Activated CD8-positive, alpha-beta T cell treated with anti-CD3 and anti-CD28 coated beads for 36 hours (primary cell): Measurements from ENCODE around the gene PSG5. TPM values are rescaled to one million over a fixed set of nuclear protein-coding genes. Genes with fewer than 3 reads are reported as not detected.
"Not testable (repeated sequence)": the region's sequence is repeated elsewhere in the genome, so short reads cannot be mapped to it uniquely, and the experiment has no call there.

Source experiments
- ATAC-seq: fragments of 200-7000 bp; cut with Tn5 transposase; one replicate; pipeline ENCODE4 v1.10.0; 2021; ENCODE audit warnings: mild to moderate bottlenecking, moderate library complexity
- CTCF ChIA-PET: fragments of 350-600 bp; sonication (Branson Sonifier 250); formaldehyde crosslinking; loops from one replicate; lab custom pipeline; 2021; ENCODE audit warnings: antibody characterized with exemption; lab: Charles Lee
- POLR2A ChIA-PET: fragments of 350-600 bp; sonication (Branson Sonifier 250); formaldehyde crosslinking; loops from one replicate; lab custom pipeline; 2021; ENCODE audit warnings: antibody characterized with exemption; lab: Charles Lee
- DNase-seq: peaks from one replicate; pipeline ENCODE4 v3.0.0-alpha.2; 2020
- H3K27ac Mint-ChIP-seq: one replicate; pipeline ENCODE4 v1.8.0; 2021; ENCODE audit warnings: mild to moderate bottlenecking, mixed read lengths
- H3K27me3 Mint-ChIP-seq: one replicate; pipeline ENCODE4 v1.8.0; 2021; ENCODE audit warnings: mixed read lengths
- H3K36me3 Mint-ChIP-seq: one replicate; pipeline ENCODE4 v1.8.0; 2021; ENCODE audit warnings: low read depth, mixed read lengths
- H3K4me1 Mint-ChIP-seq: one replicate; pipeline ENCODE4 v1.8.0; 2021; ENCODE audit warnings: low read depth, mixed read lengths
- H3K4me3 Mint-ChIP-seq: one replicate; pipeline ENCODE4 v1.8.0; 2021; ENCODE audit warnings: mild to moderate bottlenecking, moderate library complexity, mixed read lengths
- H3K9me3 Mint-ChIP-seq: one replicate; pipeline ENCODE4 v1.8.0; 2021; ENCODE audit warnings: mixed read lengths
- CTCF ChIP-seq: fragments of 200-600 bp; IDR thresholded peaks from one replicate; pipeline ENCODE4 v1.8.0; 2022; ENCODE audit warnings: antibody characterized with exemption, mild to moderate bottlenecking
- intact Hi-C: fragments of 100-400 bp; cut with micrococcal nuclease; formaldehyde crosslinking; loops from one replicate; pipeline ENCODE4 v1.10.0; 2022
- total RNA-seq, 2 experiments: library from RNA; stranded (reverse); gene quantifications; one replicate each; pipeline ENCODE4 v1.2.3, GENCODE V29; 2021

Gene PSG5
- total RNA-seq, 2 experiments from 2014 or later: not detected

GRCh38 chr19:43192381-43193155 is 6.2 kb upstream of the PSG5 start:
- H3K36me3 Mint-ChIP-seq, POLR2A ChIA-PET, ATAC-seq, intact Hi-C loops, H3K9me3 Mint-ChIP-seq, H3K27ac Mint-ChIP-seq, H3K4me3 Mint-ChIP-seq, H3K4me1 Mint-ChIP-seq, DNase-seq, CTCF ChIA-PET: not testable (repeated sequence)
- H3K27me3 Mint-ChIP-seq: peaks cover 16% of the 10 kb centered on the region

- H3K36me3 Mint-ChIP-seq, POLR2A ChIA-PET, H3K9me3 Mint-ChIP-seq, DNase-seq, CTCF ChIA-PET, ATAC-seq, H3K4me1 Mint-ChIP-seq, intact Hi-C loops, H3K27ac Mint-ChIP-seq, H3K4me3 Mint-ChIP-seq: not testable (repeated sequence)
- peaks cover 13% of the 10 kb centered on the region for H3K27me3 Mint-ChIP-seq
These were observed 1.8 kb upstream of the PSG5 start for GRCh38 chr19:43188092-43188491.

GRCh38 chr19:43181869-43182771 is 4.2 kb downstream of the PSG5 start:
- H3K4me3 Mint-ChIP-seq, DNase-seq, H3K36me3 Mint-ChIP-seq, H3K27me3 Mint-ChIP-seq, H3K27ac Mint-ChIP-seq, intact Hi-C loops, ATAC-seq, CTCF ChIA-PET, H3K4me1 Mint-ChIP-seq, H3K9me3 Mint-ChIP-seq, POLR2A ChIA-PET: not testable (repeated sequence)

- H3K27me3 Mint-ChIP-seq, H3K36me3 Mint-ChIP-seq, POLR2A ChIA-PET, H3K4me3 Mint-ChIP-seq, H3K4me1 Mint-ChIP-seq, CTCF ChIA-PET, ATAC-seq, H3K27ac Mint-ChIP-seq, H3K9me3 Mint-ChIP-seq, intact Hi-C loops: not testable (repeated sequence)
- DNase-seq: peak; percentile 27
- TF ChIP-seq CTCF: peak; percentile 27
These were observed 6.7 kb downstream of the PSG5 start for GRCh38 chr19:43179569-43180147.

- POLR2A ChIA-PET, H3K36me3 Mint-ChIP-seq, H3K27me3 Mint-ChIP-seq, CTCF ChIA-PET, H3K4me1 Mint-ChIP-seq, H3K4me3 Mint-ChIP-seq, H3K27ac Mint-ChIP-seq, ATAC-seq, H3K9me3 Mint-ChIP-seq, DNase-seq, intact Hi-C loops: not testable (repeated sequence)
These were observed 7.8 kb downstream of the PSG5 start for GRCh38 chr19:43178577-43178976.

- POLR2A ChIA-PET, DNase-seq, H3K36me3 Mint-ChIP-seq, H3K4me1 Mint-ChIP-seq, H3K9me3 Mint-ChIP-seq, ATAC-seq, H3K4me3 Mint-ChIP-seq, H3K27ac Mint-ChIP-seq, intact Hi-C loops, CTCF ChIA-PET: not testable (repeated sequence)
- H3K27me3 Mint-ChIP-seq: peaks cover 30% of the 10 kb centered on the region
These were observed 20.4 kb downstream of the PSG5 start for GRCh38 chr19:43165906-43166305.

- POLR2A ChIA-PET: interaction anchor here (0.6 kb wide), 1 partner anchor 326 kb away, joined by 3 read pairs; no protein-coding TSS in a partner anchor
- H3K9me3 Mint-ChIP-seq, H3K4me3 Mint-ChIP-seq, intact Hi-C loops, H3K27ac Mint-ChIP-seq, H3K36me3 Mint-ChIP-seq, CTCF ChIA-PET, DNase-seq, ATAC-seq, H3K4me1 Mint-ChIP-seq: not testable (repeated sequence)
- H3K27me3 Mint-ChIP-seq: peaks cover 23% of the 10 kb centered on the region
These were observed 23.2 kb downstream of the PSG5 start for GRCh38 chr19:43163135-43163534.

- ATAC-seq, H3K4me3 Mint-ChIP-seq, DNase-seq, H3K4me1 Mint-ChIP-seq, intact Hi-C loops, H3K9me3 Mint-ChIP-seq, H3K36me3 Mint-ChIP-seq, POLR2A ChIA-PET, H3K27ac Mint-ChIP-seq, CTCF ChIA-PET: not testable (repeated sequence)
- peaks cover 23% of the 10 kb centered on the region for H3K27me3 Mint-ChIP-seq
These were observed 24.1 kb downstream of the PSG5 start for GRCh38 chr19:43162261-43162660.
